Stomach (tissue), 9 donors: ENCODE measurements around the gene ARHGAP10. TPM values are rescaled to one million over a fixed set of nuclear protein-coding genes. Genes with fewer than 3 reads are reported as not detected.

Experiments used
- DNase-seq, 2 donors: peaks; one replicate each; pipeline versions ENCODE4 v3.0.0 to v3.0.0-alpha.2; 2013 to 2019
- H3K27ac ChIP-seq, 5 donors: fragments of 200-600 bp in 4 of 5; sonication (generic) in 4 of 5; one replicate each; pipeline ENCODE4 v1.5.1; 2013 to 2019; ENCODE audit warnings: mild to moderate bottlenecking in 1 of 5, moderate library complexity in 1 of 5
- H3K27me3 ChIP-seq, 3 donors: fragments of 200-600 bp; sonication (generic); one replicate each; pipeline ENCODE4 v1.5.1; 2017 to 2019; ENCODE audit warnings: mixed run types in 1 of 3
- H3K36me3 ChIP-seq, 4 donors: fragments of 200-600 bp; sonication (generic); 1 replicate in 3 of 4; 2 replicates in 1 of 4; pipeline ENCODE4 v1.5.1; 2016 to 2019
- H3K4me1 ChIP-seq, 4 donors: fragments of 200-600 bp; sonication (generic); one replicate each; pipeline ENCODE4 v1.5.1; 2016 to 2019
- H3K4me3 ChIP-seq, 4 donors: fragments of 200-600 bp; sonication (generic) in 3 of 4; one replicate each; pipeline ENCODE4 v1.5.1; 2016 to 2019; ENCODE audit warnings: mild to moderate bottlenecking in 1 of 4
- H3K9me3 ChIP-seq, 4 donors: fragments of 200-600 bp; sonication (generic); one replicate each; pipeline ENCODE4 v1.5.1; 2016 to 2019
- EP300 ChIP-seq: sonication (generic); formaldehyde crosslinking; IDR thresholded peaks from one replicate; pipeline ENCODE4 v1.6.1; 2017; ENCODE audit warnings: antibody characterized with exemption
- POLR2A ChIP-seq, 4 donors: fragments of 450-650 bp; IDR thresholded peaks; one replicate each; pipeline ENCODE4 v1.6.1; 2016; ENCODE audit warnings: antibody characterized with exemption in 4 of 4, control low read depth in 2 of 4, mild to moderate bottlenecking in 1 of 4, moderate library complexity in 1 of 4
- POLR2AphosphoS5 ChIP-seq, 3 donors: sonication (generic); formaldehyde crosslinking; IDR thresholded peaks; one replicate each; pipeline ENCODE4 v1.6.1; 2016; ENCODE audit warnings: antibody characterized with exemption in 3 of 3
- WGBS, 5 donors: extraction: QIAGEN DNeasy Blood & Tissue Kit in 3 of 5; methylation state at CpG; one replicate each; pipeline versions ENCODE4 v1.1.5 to v1.1.7; 2013 to 2018; 5-methylcytosine and 5-hydroxymethylcytosine counted together
- intact Hi-C: fragments of 100-400 bp; cut with DNase I; formaldehyde crosslinking; loops from one replicate; pipeline ENCODE4 v1.15.1; 2023; ENCODE audit warnings: low total_unique reads
- polyA plus RNA-seq, 3 donors: library from polyadenylated mRNA; stranded (reverse); fragments of 200-250 nt; gene quantifications; one replicate each; pipeline ENCODE4 v1.2.3, GENCODE V29; 2013
- total RNA-seq, 5 donors: library from RNA; depleted of rRNA; stranded (reverse); fragments of >200 nt; gene quantifications; one replicate each; pipeline versions ENCODE4 v1.1.0 to v1.2.3, GENCODE V29; 2014 to 2016
- TF ChIP-seq, protein P1 (sequence below), 7 experiments: fragments of 450-650 bp in 4 of 7; fragments of 200-600 bp in 3 of 7; sonication (generic) in 3 of 7; IDR thresholded peaks; one replicate each; pipeline ENCODE4 v1.5.1; 2016 to 2019; ENCODE audit warnings: antibody characterized with exemption in 7 of 7, control low read depth in 2 of 7, mild to moderate bottlenecking in 1 of 7
- donor health status: healthy with polysubstance abuse.
- donor health status: Bipolar disorder and iron deficiency.
- donor health status: healthy.

Gene ARHGAP10
- total and polyA plus RNA-seq, 8 donors = 18.1 to 117 (median 43.9) TPM

DNA sequence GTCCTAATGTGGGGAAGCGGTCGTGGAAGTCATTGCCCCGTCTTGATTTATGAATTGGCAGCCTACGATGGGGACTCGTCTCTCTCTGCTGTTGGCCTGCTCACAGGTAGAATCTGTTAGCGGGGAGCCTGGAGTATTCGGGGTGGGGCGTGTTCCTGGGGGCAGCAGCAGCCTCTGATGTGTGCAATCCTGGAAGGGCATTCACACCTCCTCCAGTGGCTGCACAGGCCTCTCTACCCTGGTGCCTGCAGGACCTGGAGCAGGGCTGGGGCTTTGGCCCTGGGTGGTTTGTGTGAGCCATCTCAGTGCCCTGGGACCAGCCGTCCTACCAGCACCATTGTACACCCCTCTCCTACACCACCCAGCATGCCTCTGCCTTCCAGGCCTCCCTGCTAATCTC lies 340.9 kb downstream of the ARHGAP10 start:
- H3K4me3 ChIP-seq = no peak overlapping the region
- TF ChIP-seq, protein P1, sequence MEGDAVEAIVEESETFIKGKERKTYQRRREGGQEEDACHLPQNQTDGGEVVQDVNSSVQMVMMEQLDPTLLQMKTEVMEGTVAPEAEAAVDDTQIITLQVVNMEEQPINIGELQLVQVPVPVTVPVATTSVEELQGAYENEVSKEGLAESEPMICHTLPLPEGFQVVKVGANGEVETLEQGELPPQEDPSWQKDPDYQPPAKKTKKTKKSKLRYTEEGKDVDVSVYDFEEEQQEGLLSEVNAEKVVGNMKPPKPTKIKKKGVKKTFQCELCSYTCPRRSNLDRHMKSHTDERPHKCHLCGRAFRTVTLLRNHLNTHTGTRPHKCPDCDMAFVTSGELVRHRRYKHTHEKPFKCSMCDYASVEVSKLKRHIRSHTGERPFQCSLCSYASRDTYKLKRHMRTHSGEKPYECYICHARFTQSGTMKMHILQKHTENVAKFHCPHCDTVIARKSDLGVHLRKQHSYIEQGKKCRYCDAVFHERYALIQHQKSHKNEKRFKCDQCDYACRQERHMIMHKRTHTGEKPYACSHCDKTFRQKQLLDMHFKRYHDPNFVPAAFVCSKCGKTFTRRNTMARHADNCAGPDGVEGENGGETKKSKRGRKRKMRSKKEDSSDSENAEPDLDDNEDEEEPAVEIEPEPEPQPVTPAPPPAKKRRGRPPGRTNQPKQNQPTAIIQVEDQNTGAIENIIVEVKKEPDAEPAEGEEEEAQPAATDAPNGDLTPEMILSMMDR (IDR thresholded peaks at IDR 0.05) = no peak
- no peak for TF ChIP-seq EP300
- no peak for TF ChIP-seq POLR2AphosphoS5 (IDR thresholded peaks at IDR 0.05)
- no peak for TF ChIP-seq POLR2A (IDR thresholded peaks at IDR 0.05)
- DNase-seq = no peak
- peaks cover 0 to 15% (median 4%) of the 10 kb centered on the region in 4 donors for H3K9me3 ChIP-seq
- peaks cover 0 to 36% (median 18%) of the 10 kb centered on the region in 4 donors for H3K4me1 ChIP-seq
- no peaks in the 10 kb centered on the region for H3K27me3 ChIP-seq
- 95 to 98% (median 96%) methylated on average over 9 of the region's 9 CpGs for WGBS, 5 donors
- intact Hi-C loops = no loop called here
- H3K36me3 ChIP-seq = peaks cover 39 to 79% (median 61%) of the 10 kb centered on the region in 4 donors
- H3K27ac ChIP-seq = no peak overlapping the region

DNA sequence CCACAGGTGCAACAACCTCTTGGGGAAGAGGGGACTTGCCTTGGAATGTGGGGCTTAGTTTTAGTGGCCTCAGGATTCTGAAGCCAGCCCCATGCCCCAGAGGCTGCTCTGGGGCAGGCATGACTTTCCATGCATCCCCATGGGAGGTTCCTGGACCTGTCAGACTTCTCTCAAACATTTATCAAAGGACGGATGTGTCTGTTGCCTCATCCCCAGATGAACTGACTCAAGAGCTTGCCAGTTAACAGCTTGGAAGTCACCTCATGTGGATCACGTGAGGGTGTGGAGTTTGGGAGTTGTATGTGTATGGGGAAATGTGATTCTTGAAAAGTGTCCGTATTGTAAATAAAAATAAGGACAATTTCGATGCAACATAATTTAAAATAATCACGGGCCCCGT lies 341.5 kb downstream of the ARHGAP10 start:
- intact Hi-C loops = no loop called here
- H3K9me3 ChIP-seq = peaks cover 0 to 15% (median 4%) of the 10 kb centered on the region in 4 donors
- H3K27me3 ChIP-seq = no peaks in the 10 kb centered on the region
- 93 to 98% (median 95%) methylated on average over 6 of the region's 6 CpGs for WGBS, 5 donors
- no peak overlapping the region for H3K4me3 ChIP-seq
- H3K4me1 ChIP-seq = peaks cover 0 to 36% (median 15%) of the 10 kb centered on the region in 4 donors
- peaks cover 40 to 82% (median 64%) of the 10 kb centered on the region in 4 donors for H3K36me3 ChIP-seq
- no peak overlapping the region for H3K27ac ChIP-seq
- DNase-seq = no peak
- TF ChIP-seq EP300 = no peak
- TF ChIP-seq POLR2AphosphoS5 (IDR thresholded peaks at IDR 0.05) = no peak
- TF ChIP-seq, protein P1 (IDR thresholded peaks at IDR 0.05) = no peak
- no peak for TF ChIP-seq POLR2A (IDR thresholded peaks at IDR 0.05)

DNA sequence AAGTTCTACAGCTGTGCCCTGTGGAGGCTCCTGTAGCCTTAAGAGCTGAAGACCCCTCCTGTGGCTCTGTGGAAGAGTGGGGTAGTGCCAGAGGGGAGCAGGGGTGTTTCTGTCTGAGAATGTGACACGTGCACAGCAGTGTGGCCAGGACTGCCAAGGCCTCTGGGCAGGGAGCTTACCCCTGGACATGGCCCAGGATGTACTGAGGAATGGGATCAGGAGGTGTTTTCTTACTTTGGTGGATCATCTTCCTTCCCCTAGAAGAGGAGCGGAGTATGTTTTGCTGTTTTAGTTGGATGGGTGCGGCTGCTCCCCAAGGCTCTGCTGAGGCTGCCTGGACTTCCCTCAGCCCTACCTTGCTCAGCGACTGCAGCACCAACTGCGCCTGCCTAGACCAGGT lies 342.6 kb downstream of the ARHGAP10 start:
- H3K36me3 ChIP-seq = peaks cover 40 to 81% (median 68%) of the 10 kb centered on the region in 4 donors
- H3K27ac ChIP-seq = no peak overlapping the region
- H3K27me3 ChIP-seq = no peaks in the 10 kb centered on the region
- H3K9me3 ChIP-seq = peaks cover 0 to 15% (median 4%) of the 10 kb centered on the region in 4 donors
- WGBS, 5 donors = 91 to 100% (median 99%) methylated on average over 4 to 5 of the region's 5 CpGs
- DNase-seq = no peak
- intact Hi-C loops = no loop called here
- H3K4me1 ChIP-seq = peaks cover 0 to 26% (median 9%) of the 10 kb centered on the region in 4 donors
- no peak overlapping the region for H3K4me3 ChIP-seq
- TF ChIP-seq POLR2A (IDR thresholded peaks at IDR 0.05) (no peak), POLR2AphosphoS5 (IDR thresholded peaks at IDR 0.05) (no peak), EP300 (no peak)
- TF ChIP-seq, protein P1 (IDR thresholded peaks at IDR 0.05) = no peak

DNA sequence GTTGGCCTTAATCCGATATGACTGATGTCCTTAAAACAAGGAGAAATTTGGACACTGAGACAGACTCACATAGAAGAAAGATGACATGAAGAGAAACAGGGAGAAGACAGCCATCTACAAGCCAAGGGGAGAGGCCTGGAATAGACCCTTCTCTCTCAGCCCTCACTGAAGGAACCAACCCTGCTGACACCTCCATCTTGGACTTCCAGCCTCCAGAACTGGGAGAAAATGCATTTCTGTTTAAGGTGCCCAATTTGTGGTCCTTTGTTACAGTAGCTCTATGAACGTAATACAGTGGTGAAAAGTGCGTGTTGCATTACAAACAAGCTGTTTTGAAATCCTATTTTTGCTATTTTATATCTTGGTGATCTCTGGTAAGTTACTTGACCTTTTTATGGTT lies 343.6 kb downstream of the ARHGAP10 start:
- H3K36me3 ChIP-seq = peaks cover 40 to 82% (median 78%) of the 10 kb centered on the region in 4 donors

More for the DNA sequence above, 343.6 kb downstream of the ARHGAP10 start:
- intact Hi-C loops = no loop called here
- Histone ChIP-seq H3K27me3 (no peaks in the 10 kb centered on the region), H3K4me1 (peaks cover 0 to 16% (median 3%) of the 10 kb centered on the region in 4 donors), H3K4me3 (no peak overlapping the region), H3K9me3 (peaks cover 0 to 15% (median 4%) of the 10 kb centered on the region in 4 donors), H3K27ac (no peak overlapping the region)
- no peak for DNase-seq
- TF ChIP-seq POLR2AphosphoS5 (IDR thresholded peaks at IDR 0.05) (no peak), POLR2A (IDR thresholded peaks at IDR 0.05) (no peak), EP300 (no peak)
- TF ChIP-seq, protein P1 (IDR thresholded peaks at IDR 0.05) = no peak
- WGBS, 5 donors = 97 to 99% (median 99%) methylated on average over 3 of the region's 3 CpGs
